HL-60 (cell line): ENCODE results near the gene IL4I1.

Experiments used
- DNase-seq, 2 experiments: peaks; one replicate each; pipeline ENCODE4 v3.0.0-alpha.2; 2010 to 2020; ENCODE audit warnings: low read depth in 1 of 2, low spot score in 1 of 2
- H3K27ac ChIP-seq: fragments of 250-450 bp; sonication (Bioruptor Pico); replicated peaks from 2 replicates; pipeline ENCODE4 v1.5.1; 2020; ENCODE audit warnings: mild to moderate bottlenecking, moderate library complexity
- H3K27me3 ChIP-seq: fragments of 250-450 bp; sonication (Bioruptor Pico); 2 replicates; pipeline ENCODE4 v1.5.1; 2021; ENCODE audit warnings: mild to moderate bottlenecking, moderate library complexity; ENCODE audit not compliant: insufficient read depth, poor library complexity, severe bottlenecking
- H3K4me3 ChIP-seq: replicated peaks from 2 replicates; pipeline ENCODE4 v1.5.1; 2011; ENCODE audit warnings: mild to moderate bottlenecking, control low read depth, low read length; ENCODE audit not compliant: insufficient read depth
- CTCF ChIP-seq: IDR thresholded peaks from one replicate; pipeline ENCODE4 v1.5.1; 2011; ENCODE audit warnings: low read length, control low read depth, inconsistent platforms; ENCODE audit not compliant: insufficient read depth
- GABPA ChIP-seq: IDR thresholded peaks from 2 replicates; pipeline ENCODE4 v1.6.1; 2012; ENCODE audit warnings: low read depth
- POLR2AphosphoS5 ChIP-seq: IDR thresholded peaks from 2 replicates; pipeline ENCODE4 v1.6.1; 2012; ENCODE audit warnings: low read depth
- REST ChIP-seq: IDR thresholded peaks from 2 replicates; pipeline ENCODE4 v1.6.1; 2012; ENCODE audit warnings: low read depth; ENCODE audit not compliant: insufficient replicate concordance
- SPI1 ChIP-seq: IDR thresholded peaks from 2 replicates; pipeline ENCODE4 v1.6.1; 2012; ENCODE audit warnings: low read depth, mild to moderate bottlenecking, borderline replicate concordance

The IL4I1 gene

GRCh38 chr19:49883094-49883493 lies 13.6 kb downstream of the IL4I1 start:
- no peak overlapping the region for H3K4me3 ChIP-seq
- TF ChIP-seq REST: no peak
- TF ChIP-seq CTCF: no peak
- no peak for TF ChIP-seq POLR2AphosphoS5
- TF ChIP-seq GABPA: no peak
- no peak for TF ChIP-seq SPI1
- no peak overlapping the region for H3K27ac ChIP-seq
- H3K27me3 ChIP-seq: no peaks in the 10 kb centered on the region
- no peak for DNase-seq

GRCh38 chr19:49882643-49883042 lies 14.0 kb downstream of the IL4I1 start:
- Histone ChIP-seq H3K27me3 (no peaks in the 10 kb centered on the region), H3K4me3 (no peak overlapping the region), H3K27ac (no peak overlapping the region)
- TF ChIP-seq SPI1 (no peak), CTCF (no peak), GABPA (no peak), REST (no peak), POLR2AphosphoS5 (no peak)
- DNase-seq: no peak

GRCh38 chr19:49881672-49882394 lies 14.9 kb downstream of the IL4I1 start:
- Histone ChIP-seq H3K4me3 (no peak overlapping the region), H3K27me3 (no peaks in the 10 kb centered on the region), H3K27ac (no peak overlapping the region)
- TF ChIP-seq REST: no peak
- TF ChIP-seq GABPA: no peak
- no peak for TF ChIP-seq CTCF
- DNase-seq: no peak
